OCI-LY1 (cell line): Measurements from ENCODE around the gene PDHX.

Experiments used
- EZH2 ChIP-seq: fragments of 200-600 bp; sonication (generic), shearing (Covaris generic); IDR thresholded peaks from 2 replicates; pipeline ENCODE4 v1.8.0; 2017; ENCODE audit warnings: borderline replicate concordance, mixed run types, mild to moderate bottlenecking, antibody characterized with exemption, low read length, moderate library complexity, mixed read lengths
- TF ChIP-seq, protein P1 (sequence below): fragments of 200-600 bp; sonication (generic), shearing (Covaris generic); IDR thresholded peaks from 2 replicates; pipeline ENCODE4 v1.5.1; 2017; ENCODE audit warnings: mild to moderate bottlenecking, antibody characterized with exemption, low read length, moderate library complexity, mixed read lengths

DNA sequence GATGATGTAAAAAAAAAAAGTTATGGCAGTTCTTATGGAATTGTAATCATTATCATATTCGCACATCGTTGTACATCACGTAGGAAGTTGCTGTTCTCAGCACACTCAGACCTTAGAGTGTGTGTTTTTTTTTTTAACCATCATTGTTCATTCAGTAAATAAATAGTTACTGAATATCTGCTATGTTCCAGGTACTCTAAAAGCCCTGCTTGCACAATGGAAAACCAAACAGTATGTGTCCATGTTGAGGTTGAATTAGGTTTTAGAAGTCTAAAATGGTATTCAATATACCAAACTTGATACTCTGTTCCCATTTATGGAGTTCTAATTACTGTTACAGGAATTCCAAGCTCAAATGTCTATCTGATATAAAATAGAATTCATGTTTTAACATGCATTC, 41.2 kb downstream of the PDHX start:
- TF ChIP-seq, protein P1, sequence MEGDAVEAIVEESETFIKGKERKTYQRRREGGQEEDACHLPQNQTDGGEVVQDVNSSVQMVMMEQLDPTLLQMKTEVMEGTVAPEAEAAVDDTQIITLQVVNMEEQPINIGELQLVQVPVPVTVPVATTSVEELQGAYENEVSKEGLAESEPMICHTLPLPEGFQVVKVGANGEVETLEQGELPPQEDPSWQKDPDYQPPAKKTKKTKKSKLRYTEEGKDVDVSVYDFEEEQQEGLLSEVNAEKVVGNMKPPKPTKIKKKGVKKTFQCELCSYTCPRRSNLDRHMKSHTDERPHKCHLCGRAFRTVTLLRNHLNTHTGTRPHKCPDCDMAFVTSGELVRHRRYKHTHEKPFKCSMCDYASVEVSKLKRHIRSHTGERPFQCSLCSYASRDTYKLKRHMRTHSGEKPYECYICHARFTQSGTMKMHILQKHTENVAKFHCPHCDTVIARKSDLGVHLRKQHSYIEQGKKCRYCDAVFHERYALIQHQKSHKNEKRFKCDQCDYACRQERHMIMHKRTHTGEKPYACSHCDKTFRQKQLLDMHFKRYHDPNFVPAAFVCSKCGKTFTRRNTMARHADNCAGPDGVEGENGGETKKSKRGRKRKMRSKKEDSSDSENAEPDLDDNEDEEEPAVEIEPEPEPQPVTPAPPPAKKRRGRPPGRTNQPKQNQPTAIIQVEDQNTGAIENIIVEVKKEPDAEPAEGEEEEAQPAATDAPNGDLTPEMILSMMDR, result no peak
- no peak for TF ChIP-seq EZH2
